HG02798 (cell line): ENCODE data around the gene RNASEH2B.

ENCODE experiments used
- ATAC-seq: cut with Tn5 transposase; IDR thresholded peaks from one replicate; pipeline ENCODE4 v1.9.1; 2021; ENCODE audit warnings: mild to moderate bottlenecking; ENCODE audit not compliant: unreplicated experiment, poor library complexity

RNASEH2B gene

GRCh38 chr13:50932091-50932490 is 22.5 kb downstream of the RNASEH2B start:
- ATAC-seq: no peak

DNA sequence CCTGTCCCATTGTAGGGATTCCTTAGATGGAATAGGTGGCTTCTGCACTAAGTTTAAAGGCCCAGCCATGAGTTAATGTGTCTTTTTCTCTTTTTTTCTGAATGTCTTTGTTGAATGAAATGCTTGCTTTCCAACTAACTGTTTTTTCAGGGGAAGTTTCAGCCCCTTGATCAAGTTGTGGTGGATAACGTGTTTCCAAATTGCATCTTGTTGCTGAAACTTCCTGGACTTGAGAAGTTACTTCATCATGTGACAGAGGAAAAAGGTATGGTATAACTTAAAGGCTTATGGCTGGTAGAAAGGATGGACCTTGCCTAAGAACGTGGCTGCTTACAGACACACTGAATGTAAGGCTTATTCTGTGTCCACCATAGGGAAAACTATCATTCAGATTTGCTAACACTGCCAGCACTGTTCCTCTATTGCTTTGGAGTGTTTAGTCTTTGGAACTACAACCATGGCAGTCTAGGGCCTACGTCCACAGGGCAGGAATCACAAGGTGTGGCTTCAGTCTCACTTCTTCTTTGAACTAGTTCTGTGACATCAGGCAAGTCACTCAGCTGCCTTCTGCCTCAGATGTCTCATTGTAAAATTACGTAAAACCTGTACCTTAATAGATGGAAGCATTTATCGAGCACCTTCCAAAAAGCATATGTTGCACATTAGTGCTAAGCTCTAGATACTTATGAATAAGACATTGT is 25.3 kb downstream of the RNASEH2B start:
- no peak for ATAC-seq

DNA sequence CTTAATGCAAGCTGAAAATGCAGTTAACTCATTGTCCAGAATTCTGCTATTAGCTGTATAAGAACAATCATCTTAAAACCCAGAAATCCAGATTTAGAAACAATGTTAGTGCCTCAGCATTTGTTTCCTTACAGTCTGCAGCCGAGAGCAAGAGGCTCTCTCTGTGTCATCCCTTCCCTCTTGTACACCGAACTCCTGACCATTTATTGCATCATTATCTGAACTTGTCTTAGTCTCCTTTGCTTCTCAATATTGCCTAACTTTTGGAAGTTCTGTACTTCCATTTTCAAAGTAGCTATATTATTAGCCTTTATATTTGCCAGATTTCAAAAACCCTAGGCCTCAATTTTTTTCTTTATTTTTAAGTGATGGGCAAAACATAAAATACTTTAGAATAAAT is 27.1 kb downstream of the RNASEH2B start:
- no peak for ATAC-seq

- ATAC-seq: no peak
Measured at GRCh38 chr13:50940509-50940908, 30.9 kb downstream of the RNASEH2B start.

- ATAC-seq: no peak
Measured at GRCh38 chr13:50941146-50941545, 31.6 kb downstream of the RNASEH2B start.

- no peak for ATAC-seq
Measured at GRCh38 chr13:50942630-50943311, 33.2 kb downstream of the RNASEH2B start.

- no peak for ATAC-seq
Measured at GRCh38 chr13:50945669-50946068, 36.1 kb downstream of the RNASEH2B start.

DNA sequence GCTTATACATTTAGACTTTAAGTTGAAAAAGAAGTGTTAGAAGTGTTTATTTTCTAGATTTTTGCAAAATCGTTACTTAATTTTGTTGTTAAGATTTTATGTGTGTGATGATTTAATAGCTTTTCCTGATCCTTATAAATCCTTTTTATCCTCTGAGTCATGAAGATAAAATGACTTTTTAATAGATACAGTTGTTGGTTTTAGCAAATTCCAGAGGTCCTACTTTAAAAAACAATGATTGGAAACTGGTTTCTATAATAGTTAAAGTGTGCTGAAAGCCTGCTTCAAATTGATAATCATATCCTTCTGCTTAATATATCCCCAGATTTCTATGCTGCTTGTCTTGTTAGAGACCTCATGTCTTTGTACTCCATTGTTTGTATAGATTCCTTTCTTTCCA is 39.0 kb downstream of the RNASEH2B start:
- no peak for ATAC-seq

DNA sequence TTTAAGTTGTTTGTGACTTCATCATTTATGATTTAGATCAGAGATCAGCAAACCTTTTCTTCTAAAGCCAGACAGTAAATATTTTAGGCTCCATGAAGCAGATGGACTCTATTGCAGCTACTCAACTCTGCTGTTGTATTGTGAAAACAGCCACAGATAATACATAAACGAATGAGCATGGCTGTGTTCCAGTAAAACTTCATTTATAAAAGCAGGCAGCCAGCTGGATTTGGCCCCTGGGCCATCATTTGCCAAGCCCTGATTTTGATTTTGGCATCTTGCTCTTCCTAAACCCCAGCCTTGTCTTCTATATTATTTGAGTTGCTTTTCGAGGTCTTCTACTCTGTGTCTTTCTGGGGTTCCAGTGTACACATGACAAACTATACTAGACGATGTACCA is 41.3 kb downstream of the RNASEH2B start:
- ATAC-seq: no peak

- ATAC-seq: no peak
Measured at GRCh38 chr13:50951366-50951765, 41.8 kb downstream of the RNASEH2B start.

- no peak for ATAC-seq
Measured at GRCh38 chr13:50955241-50955640, 45.6 kb downstream of the RNASEH2B start.

DNA sequence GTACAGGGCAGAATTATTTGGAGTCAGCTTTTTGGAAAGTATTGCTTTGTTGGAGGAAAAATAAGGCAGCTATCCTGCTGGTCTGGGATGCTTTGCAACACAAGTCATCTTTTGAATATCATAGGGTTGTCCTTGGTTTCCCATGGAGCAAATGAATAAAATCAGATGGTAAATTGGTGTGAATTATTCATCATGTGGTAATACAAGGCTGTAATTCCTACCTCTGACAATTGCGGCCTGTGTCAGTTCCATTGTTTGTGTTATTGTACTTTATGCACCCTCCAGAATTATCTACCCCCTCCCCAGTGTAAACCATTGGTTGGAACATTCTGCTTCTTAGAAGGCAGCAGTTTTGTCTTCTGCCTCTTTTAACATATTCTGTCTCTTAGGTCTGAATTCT is 46.2 kb downstream of the RNASEH2B start:
- no peak for ATAC-seq

DNA sequence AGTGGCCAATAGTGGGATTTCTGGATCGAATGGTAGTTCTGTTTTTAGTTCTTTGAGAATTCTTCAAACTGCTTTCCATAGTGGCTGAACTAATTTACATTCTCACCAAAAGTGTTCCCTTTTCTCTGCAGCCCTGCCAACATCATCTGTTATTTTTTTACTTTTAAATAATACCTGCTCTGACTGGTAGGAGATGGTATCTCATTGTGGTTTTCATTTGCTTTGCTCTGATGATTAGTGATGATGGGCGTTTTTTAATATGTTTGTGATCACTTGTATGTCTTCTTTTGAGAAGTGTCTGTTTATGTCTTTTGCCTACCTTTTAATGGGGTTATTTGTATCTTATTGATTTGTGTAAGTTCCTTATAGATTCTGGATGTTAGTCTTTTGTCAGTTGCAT is 48.0 kb downstream of the RNASEH2B start:
- ATAC-seq: no peak

- no peak for ATAC-seq
Measured at GRCh38 chr13:50969691-50970090, 60.1 kb downstream of the RNASEH2B start.

- ATAC-seq: no peak
Measured at GRCh38 chr13:50970956-50971355, 61.4 kb downstream of the RNASEH2B start.

GRCh38 chr13:50974268-50974667 is 64.7 kb downstream of the RNASEH2B start:
- ATAC-seq: no peak

DNA sequence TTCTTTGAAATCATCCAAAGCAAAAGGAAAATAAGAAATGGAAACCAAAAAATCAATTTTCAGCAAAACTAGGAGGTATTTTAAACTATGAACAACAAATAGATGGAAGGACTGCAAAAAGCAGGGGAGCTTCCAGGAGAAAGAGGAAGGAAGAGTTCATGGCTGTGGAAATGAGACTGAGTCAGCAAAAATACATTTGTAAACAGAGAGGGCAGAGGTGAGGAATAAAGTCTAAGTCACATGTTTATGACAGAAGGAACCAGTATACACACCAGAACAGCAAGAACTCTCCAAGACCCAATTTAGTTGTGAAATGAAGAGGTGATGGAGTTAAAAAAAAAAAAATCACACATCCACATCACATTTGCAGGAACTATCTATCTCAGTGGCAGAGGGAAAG is 69.6 kb downstream of the RNASEH2B start:
- ATAC-seq: no peak

GRCh38 chr13:50981686-50982085 is 72.1 kb downstream of the RNASEH2B start:
- ATAC-seq: no peak

- no peak for ATAC-seq
Measured at GRCh38 chr13:50989476-50989875, 79.9 kb downstream of the RNASEH2B start.

DNA sequence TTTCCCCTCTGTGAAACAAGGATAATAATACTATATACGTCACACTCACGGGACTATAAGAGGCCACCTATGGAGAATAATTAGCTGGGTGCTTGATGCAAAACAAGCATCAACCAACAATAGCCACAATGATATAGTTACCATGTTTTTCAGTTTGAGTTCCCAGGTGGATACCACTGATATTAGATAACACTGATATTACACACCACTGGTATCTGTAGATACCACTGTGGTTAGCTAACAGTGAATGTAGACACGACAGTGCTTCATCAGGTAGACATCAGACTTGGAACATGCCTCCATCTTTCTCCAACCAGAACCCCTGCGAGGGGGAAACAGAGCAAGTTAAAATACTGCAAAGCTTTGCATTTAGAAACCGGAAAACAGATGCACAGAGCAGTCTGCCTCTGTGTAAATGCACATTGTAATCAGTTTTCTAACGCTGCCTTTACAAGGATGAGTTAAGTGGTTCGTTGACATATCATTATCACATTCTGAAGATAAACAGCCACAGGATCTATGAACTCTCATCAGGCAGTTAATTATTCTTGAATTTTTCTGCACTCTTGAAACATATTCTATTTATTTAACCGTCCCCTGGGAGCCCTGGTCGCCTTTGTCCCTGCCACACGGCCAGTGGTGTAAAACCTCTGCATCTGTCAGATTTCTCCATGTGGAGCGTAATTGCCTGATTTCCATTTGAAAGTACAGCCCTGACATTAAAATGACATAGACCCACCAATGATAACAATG is 80.7 kb downstream of the RNASEH2B start:
- no peak for ATAC-seq

DNA sequence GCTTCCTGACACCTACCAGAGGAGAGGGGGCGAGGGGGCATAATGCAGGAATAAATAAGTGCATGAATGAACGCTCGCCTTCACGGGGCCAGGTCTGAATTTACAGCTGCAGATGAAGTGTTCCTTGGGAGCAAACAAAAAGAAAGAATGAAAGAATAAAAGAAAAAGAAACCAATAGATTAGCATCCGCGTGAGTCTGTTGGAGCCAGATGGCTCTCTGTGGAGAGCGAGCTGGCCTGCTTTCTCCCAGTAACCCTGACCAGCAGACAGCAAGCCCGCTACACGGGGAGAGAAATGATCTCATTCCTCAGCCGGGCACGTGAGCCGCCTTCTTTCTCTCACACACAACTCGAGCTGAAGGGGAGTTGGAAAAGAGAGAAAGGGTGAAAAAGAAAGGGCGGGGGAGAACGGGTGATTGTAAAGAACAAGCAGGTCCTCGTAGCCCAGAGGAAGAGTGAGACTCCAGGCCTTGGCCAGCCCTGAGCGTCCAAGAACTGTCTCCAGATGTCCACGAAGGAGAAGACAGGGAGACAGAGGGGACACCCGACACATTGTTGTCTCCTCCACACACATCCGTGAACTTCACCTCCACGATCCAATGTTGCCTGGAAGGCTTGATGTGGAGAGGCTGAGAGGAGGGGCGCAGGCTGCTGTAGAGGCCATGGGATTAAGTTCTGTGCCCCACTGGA is 81.4 kb downstream of the RNASEH2B start:
- no peak for ATAC-seq
